IPS-NIHi7 (cell line): ENCODE measurements around the gene PSPC1.
"Not testable (repeated sequence)": the region's sequence is repeated elsewhere in the genome, so short reads cannot be mapped to it uniquely, and the experiment has no call there.

Experiments
- DNase-seq: peaks from one replicate; pipeline ENCODE4 v3.0.0; 2012; ENCODE audit warnings: mixed read lengths; ENCODE audit errors: extremely low spot score

Gene PSPC1, protein sequence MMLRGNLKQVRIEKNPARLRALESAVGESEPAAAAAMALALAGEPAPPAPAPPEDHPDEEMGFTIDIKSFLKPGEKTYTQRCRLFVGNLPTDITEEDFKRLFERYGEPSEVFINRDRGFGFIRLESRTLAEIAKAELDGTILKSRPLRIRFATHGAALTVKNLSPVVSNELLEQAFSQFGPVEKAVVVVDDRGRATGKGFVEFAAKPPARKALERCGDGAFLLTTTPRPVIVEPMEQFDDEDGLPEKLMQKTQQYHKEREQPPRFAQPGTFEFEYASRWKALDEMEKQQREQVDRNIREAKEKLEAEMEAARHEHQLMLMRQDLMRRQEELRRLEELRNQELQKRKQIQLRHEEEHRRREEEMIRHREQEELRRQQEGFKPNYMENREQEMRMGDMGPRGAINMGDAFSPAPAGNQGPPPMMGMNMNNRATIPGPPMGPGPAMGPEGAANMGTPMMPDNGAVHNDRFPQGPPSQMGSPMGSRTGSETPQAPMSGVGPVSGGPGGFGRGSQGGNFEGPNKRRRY

GRCh38 chr13:19782727-19783682 is at the start of gene PSPC1:
Gene PSPC1, minus strand, starts transcription at chr13:19782945. Its CDS starts 188 bp downstream, at chr13:19782757.
- peak; percentile 97 for DNase-seq

DNA sequence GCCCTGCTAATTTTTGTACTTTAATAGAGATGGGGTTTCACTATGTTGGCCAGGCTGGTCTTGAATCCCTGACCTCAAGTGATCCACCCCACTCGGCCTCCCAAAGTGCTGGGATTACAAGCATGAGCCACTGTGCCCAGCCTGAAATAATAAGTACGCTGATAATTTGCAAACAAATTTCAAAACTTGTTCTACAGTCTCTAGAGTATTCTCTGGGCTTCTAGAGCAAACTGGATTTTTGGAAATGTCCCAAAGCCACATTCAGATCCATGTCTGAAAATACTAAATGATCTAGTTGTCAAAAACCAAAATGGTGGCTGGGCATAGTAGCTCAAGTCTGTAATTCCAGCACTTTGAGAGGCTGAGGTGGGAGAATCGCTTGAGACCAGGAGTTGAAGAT is 39.9 kb upstream of the PSPC1 start:
- DNase-seq = no peak

DNA sequence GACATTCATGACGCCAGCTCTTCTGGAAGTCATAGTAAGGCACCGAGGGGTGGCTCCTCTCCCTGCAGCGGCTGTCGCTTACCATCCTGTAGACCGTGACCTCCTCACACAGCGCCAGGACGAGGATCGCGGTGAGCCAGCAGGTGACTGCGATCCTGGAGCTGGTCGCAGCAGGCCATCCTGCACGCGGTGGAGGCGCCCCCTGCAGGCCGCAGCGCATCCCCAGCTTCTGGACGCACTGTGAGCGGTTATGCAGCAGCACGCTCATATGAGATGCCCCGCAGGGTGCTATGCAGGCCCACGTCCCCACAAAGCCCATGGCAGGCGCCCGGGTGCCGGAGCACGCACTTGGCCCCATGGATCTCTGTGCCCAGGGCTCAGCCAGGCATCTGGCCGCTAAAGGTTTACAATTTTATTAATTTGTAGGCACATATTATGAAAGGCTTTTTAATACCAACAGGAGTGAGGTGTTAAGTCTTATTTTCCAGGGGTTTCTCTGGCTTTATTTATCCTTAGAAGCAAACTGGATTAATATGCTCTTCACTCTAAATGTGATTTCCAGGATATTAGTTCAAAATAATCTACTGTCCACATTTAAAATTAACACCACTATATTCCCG is 35.6 kb upstream of the PSPC1 start:
- peak; percentile 92 for DNase-seq

DNA sequence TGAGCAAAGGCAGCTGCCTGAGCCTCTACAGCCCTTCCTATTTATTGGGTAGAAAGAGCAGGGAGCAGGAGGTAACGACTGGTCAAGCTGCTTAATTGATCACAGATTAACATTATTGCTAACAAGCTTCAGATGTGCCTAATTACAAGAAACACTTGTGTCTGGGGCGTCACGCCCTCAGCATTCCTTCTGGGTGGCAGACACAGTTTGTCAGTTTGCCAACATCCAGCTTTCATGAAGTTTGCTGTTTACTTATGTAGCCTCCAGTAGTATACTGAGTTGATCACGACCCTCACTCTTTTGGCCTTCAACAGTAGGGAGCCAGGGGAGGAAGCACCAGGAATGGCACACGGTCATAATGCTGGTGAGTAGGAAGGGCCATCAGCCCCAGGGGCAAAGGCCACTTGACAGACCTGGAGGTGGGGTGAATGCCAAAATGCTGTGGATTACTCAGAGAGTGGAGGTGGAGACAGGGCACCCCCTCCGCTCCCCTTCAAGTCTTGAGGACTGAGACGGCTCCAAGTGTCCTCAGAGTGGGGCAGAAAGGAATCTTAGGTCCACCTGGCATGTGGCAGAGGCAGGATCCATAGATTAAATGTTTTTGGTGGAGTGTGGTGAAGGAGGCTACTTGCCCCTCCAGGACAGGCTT is 34.9 kb upstream of the PSPC1 start:
- no peak for DNase-seq

DNA sequence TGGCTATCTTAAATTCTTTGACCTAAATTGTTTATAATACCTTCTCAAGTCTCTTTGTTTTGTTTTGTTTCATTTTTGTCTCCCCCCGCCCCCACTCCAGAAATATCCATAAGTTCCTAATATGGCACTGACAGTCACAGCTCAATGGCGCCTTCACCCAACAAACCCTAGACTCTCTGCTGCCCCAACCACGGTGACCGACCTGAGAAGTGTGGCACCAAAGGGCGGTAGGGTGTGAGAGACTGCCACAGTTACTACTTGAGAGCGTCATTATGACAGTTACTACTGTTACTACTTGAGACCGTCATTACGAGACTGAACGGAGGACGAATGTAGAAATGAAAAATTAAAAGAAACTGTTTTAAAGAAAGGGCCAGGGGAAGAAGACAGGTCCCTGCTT is 34.4 kb upstream of the PSPC1 start:
- no peak for DNase-seq

GRCh38 chr13:19815842-19816241 is 33.1 kb upstream of the PSPC1 start:
- not testable (repeated sequence) for DNase-seq

GRCh38 chr13:19810996-19811881 is 28.5 kb upstream of the PSPC1 start:
- no peak for DNase-seq

GRCh38 chr13:19810151-19810550 is 27.4 kb upstream of the PSPC1 start:
- DNase-seq = no peak

DNA sequence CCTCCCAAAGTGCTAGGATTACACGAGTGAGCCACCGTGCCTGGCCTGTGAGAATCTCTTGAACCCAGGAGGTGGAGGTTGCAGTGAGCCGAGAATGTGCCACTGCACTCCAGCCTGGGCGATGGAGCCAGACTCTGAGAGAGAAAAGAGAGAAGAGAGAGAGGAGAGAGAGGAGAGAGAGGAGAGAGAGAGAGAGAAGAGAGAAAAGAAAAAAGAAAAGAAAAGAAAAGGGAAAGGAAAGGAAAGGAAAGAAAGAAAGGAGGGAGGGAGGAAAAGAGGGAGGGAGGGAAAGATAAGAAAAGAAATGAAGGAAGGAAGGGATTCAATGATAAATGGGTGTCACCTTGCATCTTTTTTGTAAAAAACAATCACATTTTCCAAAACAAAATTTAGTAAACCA is 23.0 kb upstream of the PSPC1 start:
- no peak for DNase-seq

GRCh38 chr13:19795956-19796355 is 13.2 kb upstream of the PSPC1 start:
- DNase-seq = no peak

DNA sequence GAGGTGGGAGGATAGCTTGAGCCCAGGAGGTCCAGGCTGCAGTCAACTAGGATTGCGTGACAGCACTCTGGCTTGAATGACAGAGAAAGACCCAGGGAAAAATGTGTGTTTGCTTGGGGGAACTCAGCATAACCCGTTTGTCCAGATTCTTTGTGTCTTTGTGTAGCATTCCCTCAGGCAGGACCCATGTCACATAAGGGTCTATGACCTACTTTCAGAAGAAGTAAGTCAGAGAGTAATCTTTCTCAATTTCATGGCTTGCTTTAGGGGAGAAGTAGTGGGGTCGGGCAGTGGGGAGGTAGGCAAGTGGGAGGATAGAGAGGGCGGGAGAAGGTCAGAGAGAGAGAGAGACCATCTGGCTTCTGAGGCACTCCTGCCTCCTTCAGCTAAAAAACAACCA is 11.9 kb upstream of the PSPC1 start:
- peak; percentile 40 for DNase-seq

DNA sequence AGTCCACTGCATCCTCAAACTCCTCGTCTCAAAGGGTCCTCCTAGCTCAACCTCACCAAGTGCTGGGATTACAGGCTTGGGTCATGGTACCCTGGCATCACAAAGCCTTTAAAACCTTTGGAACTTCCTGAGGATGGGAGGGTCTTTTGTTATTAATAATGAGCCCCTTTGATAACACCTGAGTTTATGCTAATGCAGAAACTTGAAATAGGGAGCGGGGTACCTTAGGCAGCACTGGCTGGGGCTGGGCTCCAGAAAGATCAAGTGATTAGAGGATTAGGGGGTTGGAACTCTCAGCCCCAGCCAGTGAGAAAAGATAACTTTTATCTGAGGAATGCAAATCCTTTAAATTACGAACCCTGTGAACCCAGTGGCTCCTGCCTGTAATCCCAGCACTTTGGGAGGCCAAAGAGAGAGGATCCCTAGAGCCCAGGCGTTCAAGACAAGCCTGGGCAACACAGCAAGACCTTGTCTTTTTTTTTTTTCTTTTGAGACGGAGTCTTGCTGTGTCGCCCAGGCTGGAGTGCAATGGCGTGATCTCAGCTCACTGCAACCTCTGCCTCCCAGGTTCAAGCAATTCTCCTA is 9.3 kb upstream of the PSPC1 start:
- peak; percentile 16 for DNase-seq

- DNase-seq = peak; percentile 34
These were observed 557 bp downstream of the PSPC1 start for GRCh38 chr13:19782049-19782726.

GRCh38 chr13:19781526-19781925 is 1.2 kb downstream of the PSPC1 start:
- DNase-seq = no peak

GRCh38 chr13:19780753-19781418 is 1.9 kb downstream of the PSPC1 start:
- DNase-seq = not testable (repeated sequence)

DNA sequence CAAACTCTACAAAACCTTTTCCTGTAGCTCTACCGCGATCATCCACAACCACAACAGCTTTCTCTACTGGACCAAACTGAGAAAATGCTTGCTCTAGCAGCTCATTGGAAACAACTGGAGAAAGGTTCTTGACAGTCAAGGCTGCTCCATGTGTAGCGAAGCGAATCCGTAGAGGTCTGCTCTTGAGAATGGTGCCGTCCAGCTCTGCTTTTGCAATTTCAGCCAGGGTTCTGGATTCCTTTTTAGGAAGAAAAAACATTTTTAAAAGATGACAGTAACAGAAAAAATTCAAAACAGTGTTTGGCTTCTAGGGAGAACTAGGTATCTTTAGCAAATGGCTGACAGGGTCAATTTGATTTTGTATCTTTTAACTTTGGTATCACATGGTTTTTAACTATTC is 10.4 kb downstream of the PSPC1 start:
- DNase-seq = no peak

DNA sequence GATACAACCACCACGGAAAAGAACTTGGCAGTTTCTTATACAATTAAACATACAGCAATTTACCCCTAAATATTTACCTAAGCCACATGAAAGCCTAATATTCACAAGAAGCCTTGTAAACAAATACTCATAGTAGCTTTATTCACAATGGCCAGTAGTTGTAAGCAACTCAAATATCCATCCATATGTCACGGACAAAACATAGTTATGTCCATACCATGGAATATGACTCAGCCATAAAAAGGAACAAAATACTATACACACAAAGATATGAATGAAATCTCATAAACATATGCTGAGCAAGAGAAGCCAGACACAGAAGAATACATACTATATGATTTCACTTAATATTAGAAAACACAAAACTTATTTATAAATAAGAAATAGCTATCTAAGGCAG is 12.9 kb downstream of the PSPC1 start:
- no peak for DNase-seq

DNA sequence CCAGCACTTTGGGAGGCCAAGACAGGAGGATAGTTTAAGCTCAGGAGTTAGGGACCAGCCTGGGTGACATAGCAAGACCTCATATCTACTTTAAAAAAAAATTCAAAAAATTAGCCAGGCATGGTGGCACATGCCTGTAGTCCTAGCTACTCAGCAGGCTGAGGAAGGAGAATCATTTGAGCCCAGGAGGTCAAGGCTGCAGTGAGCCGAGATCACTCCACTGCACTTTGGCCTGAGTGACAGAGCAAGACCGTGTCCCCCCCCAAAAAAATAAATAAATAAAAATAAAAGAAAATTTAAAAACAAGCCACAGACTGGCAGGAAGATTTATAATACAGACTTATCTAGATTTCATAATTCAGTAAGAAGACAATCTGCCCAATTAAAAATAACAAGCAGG is 14.8 kb downstream of the PSPC1 start:
- no peak for DNase-seq

DNA sequence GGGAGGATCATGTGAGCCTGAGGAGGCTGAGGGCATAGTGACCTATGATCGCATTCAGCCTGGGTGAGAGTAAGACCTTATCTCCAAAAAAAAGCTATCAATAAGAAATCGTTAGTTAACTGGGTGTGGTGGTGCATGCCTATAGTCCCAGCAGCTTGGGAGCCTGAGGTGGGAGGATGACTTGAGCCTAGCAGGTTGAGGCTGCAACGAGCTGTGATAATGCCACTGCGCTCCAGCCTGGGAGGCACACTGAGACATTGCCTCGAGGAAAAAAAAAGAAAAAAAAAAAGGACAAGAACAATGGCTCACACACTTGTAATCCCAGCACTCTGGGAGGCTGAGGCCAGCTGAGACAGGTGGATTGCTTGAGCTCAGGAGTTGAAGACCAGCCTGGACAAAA is 16.2 kb downstream of the PSPC1 start:
- no peak for DNase-seq
